Fibroblast of skin of left biceps (primary cell): ENCODE data around the gene FAM47E.

ENCODE experiments used
- DNase-seq, 2 experiments: peaks; one replicate each; pipeline ENCODE4 v3.0.0-alpha.2; 2013; ENCODE audit warnings: low read depth in 2 of 2

FAM47E gene

GRCh38 chr4:76301068-76301774 is 49.7 kb downstream of the FAM47E start:
- DNase-seq, result peak in 1 of 2 experiments; percentile 19

- no peak for DNase-seq
These were observed 50.2 kb downstream of the FAM47E start for GRCh38 chr4:76301775-76302162.

GRCh38 chr4:76302826-76303438 is 51.4 kb downstream of the FAM47E start:
- no peak for DNase-seq

- no peak for DNase-seq
These were observed 53.6 kb downstream of the FAM47E start for GRCh38 chr4:76305033-76305687.

GRCh38 chr4:76305971-76306881 is 54.7 kb downstream of the FAM47E start, which contains the start of gene STBD1:
STBD1 (plus strand) TSS chr4:76306733; CDS start chr4:76306770, 37 bp downstream.
- DNase-seq, result peak in 1 of 2 experiments; percentile 18

- peak in 1 of 2 experiments; percentile 3 for DNase-seq
These were observed 55.5 kb downstream of the FAM47E start for GRCh38 chr4:76306882-76307659.

GRCh38 chr4:76307660-76308014 is 56.1 kb downstream of the FAM47E start:
- no peak for DNase-seq

GRCh38 chr4:76308548-76308947 is 57.0 kb downstream of the FAM47E start:
- DNase-seq, result no peak

- DNase-seq, result no peak
These were observed 58.5 kb downstream of the FAM47E start for GRCh38 chr4:76309939-76310550.

- DNase-seq, result no peak
These were observed 59.2 kb downstream of the FAM47E start for GRCh38 chr4:76310683-76311082.

GRCh38 chr4:76311896-76312331 is 60.4 kb downstream of the FAM47E start:
- no peak for DNase-seq

GRCh38 chr4:76312457-76312856 is 60.9 kb downstream of the FAM47E start:
- no peak for DNase-seq

- no peak for DNase-seq
These were observed 62.0 kb downstream of the FAM47E start for GRCh38 chr4:76313547-76313946.

GRCh38 chr4:76315267-76315918 is 63.9 kb downstream of the FAM47E start:
- DNase-seq, result no peak

GRCh38 chr4:76316131-76316530 is 64.6 kb downstream of the FAM47E start:
- no peak for DNase-seq

- DNase-seq, result no peak
These were observed 70.7 kb downstream of the FAM47E start for GRCh38 chr4:76322236-76322635.

GRCh38 chr4:76325072-76325471 is 73.6 kb downstream of the FAM47E start:
- DNase-seq, result no peak

GRCh38 chr4:76326515-76326914 is 75.0 kb downstream of the FAM47E start:
- no peak for DNase-seq
